ENCODE results near the gene AREL1. TPM values are rescaled to one million over a fixed set of nuclear protein-coding genes. Genes with fewer than 3 reads are reported as not detected.

The AREL1 gene
- total and polyA plus RNA-seq, 2 donors from 2014 or later, result 13.5 to 42.3 TPM

DNA sequence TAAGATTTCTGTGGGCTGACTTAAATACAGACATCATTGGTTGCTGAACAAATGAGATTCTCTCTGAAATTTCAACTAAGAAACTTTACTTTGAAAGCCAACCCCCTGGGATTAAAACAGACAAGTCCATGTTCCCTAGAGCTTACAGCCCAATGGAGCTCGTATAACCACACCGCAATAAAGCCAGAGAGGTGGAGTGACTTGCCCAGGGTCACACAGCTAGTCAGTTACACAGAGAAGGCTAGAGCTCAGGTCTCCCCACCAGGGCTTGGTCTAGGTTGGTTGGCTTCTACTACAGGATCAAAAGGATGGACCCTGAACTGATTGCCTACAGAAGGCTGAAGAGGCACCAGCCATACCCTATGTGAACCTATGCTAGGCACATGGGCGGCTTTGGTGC is 92.0 kb downstream of the AREL1 start:
- intact Hi-C loops (cut with DNase I), result no loop called here
- Histone ChIP-seq H3K27ac (ENCODE audit: low read depth in 2 of 2, low read length in 2 of 2) (no peak overlapping the region), H3K9me3 (ENCODE audit: control insufficient read depth in 2 of 3, insufficient read depth in 1 of 3, low read length in 3 of 3) (no peaks in the 10 kb centered on the region), H3K9ac (ENCODE audit: low read length in 3 of 3) (no peak overlapping the region), H3K36me3 (ENCODE audit: control insufficient read depth in 2 of 3, insufficient read depth in 3 of 3, low read length in 3 of 3) (no peaks in the 10 kb centered on the region), H3K4me3 (ENCODE audit: low read length in 3 of 3) (no peak overlapping the region), H3K4me1 (ENCODE audit: control insufficient read depth in 2 of 3, insufficient read depth in 2 of 3, low read depth in 1 of 3, low read length in 3 of 3) (peaks cover 0 to 2% (median 0%) of the 10 kb centered on the region in 3 donors), H3K27me3 (ENCODE audit: control insufficient read depth, insufficient read depth, low read length) (no peaks in the 10 kb centered on the region)
- DNase-seq (no peak), FAIRE-seq (no peak)
- TF ChIP-seq, protein P1, sequence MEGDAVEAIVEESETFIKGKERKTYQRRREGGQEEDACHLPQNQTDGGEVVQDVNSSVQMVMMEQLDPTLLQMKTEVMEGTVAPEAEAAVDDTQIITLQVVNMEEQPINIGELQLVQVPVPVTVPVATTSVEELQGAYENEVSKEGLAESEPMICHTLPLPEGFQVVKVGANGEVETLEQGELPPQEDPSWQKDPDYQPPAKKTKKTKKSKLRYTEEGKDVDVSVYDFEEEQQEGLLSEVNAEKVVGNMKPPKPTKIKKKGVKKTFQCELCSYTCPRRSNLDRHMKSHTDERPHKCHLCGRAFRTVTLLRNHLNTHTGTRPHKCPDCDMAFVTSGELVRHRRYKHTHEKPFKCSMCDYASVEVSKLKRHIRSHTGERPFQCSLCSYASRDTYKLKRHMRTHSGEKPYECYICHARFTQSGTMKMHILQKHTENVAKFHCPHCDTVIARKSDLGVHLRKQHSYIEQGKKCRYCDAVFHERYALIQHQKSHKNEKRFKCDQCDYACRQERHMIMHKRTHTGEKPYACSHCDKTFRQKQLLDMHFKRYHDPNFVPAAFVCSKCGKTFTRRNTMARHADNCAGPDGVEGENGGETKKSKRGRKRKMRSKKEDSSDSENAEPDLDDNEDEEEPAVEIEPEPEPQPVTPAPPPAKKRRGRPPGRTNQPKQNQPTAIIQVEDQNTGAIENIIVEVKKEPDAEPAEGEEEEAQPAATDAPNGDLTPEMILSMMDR (IDR thresholded peaks at IDR 0.05; ENCODE audit: borderline replicate concordance, extremely low read depth, insufficient read depth), result no peak

DNA sequence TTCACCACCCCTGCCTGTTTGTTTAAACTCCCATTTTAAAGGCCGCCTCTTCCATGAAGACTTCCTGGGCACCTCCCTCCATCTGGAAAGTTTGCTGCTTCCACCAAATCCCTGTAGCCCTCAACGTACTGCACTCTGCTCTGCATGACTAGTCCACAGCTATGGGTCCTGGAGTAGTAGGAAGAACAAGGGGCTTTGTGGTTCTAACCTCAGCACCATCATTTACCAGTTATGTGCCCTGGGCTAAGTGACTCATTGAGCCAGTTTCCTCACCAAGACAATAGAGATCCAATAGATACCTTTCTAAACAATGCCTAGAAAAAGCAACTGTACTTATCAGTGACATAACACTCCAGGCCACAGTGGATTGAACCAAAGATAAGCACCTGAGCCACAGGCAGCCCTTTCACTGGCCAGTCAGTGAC is 92.4 kb downstream of the AREL1 start:
- TF ChIP-seq, protein P1 (IDR thresholded peaks at IDR 0.05; ENCODE audit: borderline replicate concordance, extremely low read depth, insufficient read depth), result no peak
- Histone ChIP-seq H3K27me3 (ENCODE audit: control insufficient read depth, insufficient read depth, low read length) (no peaks in the 10 kb centered on the region), H3K9ac (ENCODE audit: low read length in 3 of 3) (no peak overlapping the region), H3K9me3 (ENCODE audit: control insufficient read depth in 2 of 3, insufficient read depth in 1 of 3, low read length in 3 of 3) (no peaks in the 10 kb centered on the region), H3K4me3 (ENCODE audit: low read length in 3 of 3) (no peak overlapping the region), H3K4me1 (ENCODE audit: control insufficient read depth in 2 of 3, insufficient read depth in 2 of 3, low read depth in 1 of 3, low read length in 3 of 3) (peaks cover 0 to 2% (median under 1%) of the 10 kb centered on the region in 3 donors), H3K27ac (ENCODE audit: low read depth in 2 of 2, low read length in 2 of 2) (no peak overlapping the region), H3K36me3 (ENCODE audit: control insufficient read depth in 2 of 3, insufficient read depth in 3 of 3, low read length in 3 of 3) (no peaks in the 10 kb centered on the region)
- FAIRE-seq (no peak), DNase-seq (no peak)
- intact Hi-C loops (cut with DNase I), result no loop called here

DNA sequence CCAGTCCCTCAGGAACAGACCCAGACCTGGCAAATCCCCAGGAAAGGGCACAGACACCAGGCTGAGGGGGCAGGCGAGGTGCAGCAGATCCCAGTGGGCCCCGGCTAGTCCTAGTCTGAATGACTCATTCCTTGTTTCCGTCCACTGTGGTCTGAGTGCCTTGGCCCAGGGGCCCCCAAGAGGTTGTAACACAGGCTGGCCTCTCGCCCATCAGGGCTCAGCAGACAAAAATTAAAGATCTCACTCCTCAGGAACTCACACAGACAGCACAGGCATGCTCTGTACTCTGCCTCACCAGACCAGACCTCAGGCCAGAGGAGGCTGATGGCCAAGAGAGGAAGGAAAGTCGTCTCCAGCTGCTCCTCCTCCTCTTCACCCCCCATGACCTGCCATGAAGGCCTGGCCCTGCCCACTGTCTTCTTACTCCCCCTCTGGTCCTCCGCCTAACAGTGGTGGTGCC is 93.2 kb downstream of the AREL1 start:
- Histone ChIP-seq H3K27ac (ENCODE audit: low read depth in 2 of 2, low read length in 2 of 2) (no peak overlapping the region), H3K36me3 (ENCODE audit: control insufficient read depth in 2 of 3, insufficient read depth in 3 of 3, low read length in 3 of 3) (no peaks in the 10 kb centered on the region), H3K9ac (ENCODE audit: low read length in 3 of 3) (no peak overlapping the region), H3K27me3 (ENCODE audit: control insufficient read depth, insufficient read depth, low read length) (no peaks in the 10 kb centered on the region), H3K9me3 (ENCODE audit: control insufficient read depth in 2 of 3, insufficient read depth in 1 of 3, low read length in 3 of 3) (no peaks in the 10 kb centered on the region), H3K4me3 (ENCODE audit: low read length in 3 of 3) (no peak overlapping the region), H3K4me1 (ENCODE audit: control insufficient read depth in 2 of 3, insufficient read depth in 2 of 3, low read depth in 1 of 3, low read length in 3 of 3) (peaks cover 0 to 7% (median 2%) of the 10 kb centered on the region in 3 donors)
- TF ChIP-seq, protein P1 (IDR thresholded peaks at IDR 0.05; ENCODE audit: borderline replicate concordance, extremely low read depth, insufficient read depth), result no peak
- DNase-seq (peak in 1 of 5 donors; percentile 91), FAIRE-seq (no peak)
- intact Hi-C loops (cut with DNase I), result no loop called here
